Bronchial epithelial cell (primary cell): ENCODE results near the gene RGS6. TPM values are rescaled to one million over a fixed set of nuclear protein-coding genes. Genes with fewer than 3 reads are reported as not detected.

Experiments used
- DNase-seq: peaks from one replicate; pipeline ENCODE4 v3.0.0-alpha.2; 2010; ENCODE audit warnings: low read depth
- FAIRE-seq: peaks from 2 replicates; lab custom pipeline; 2011; peaks lifted over from hg19 to GRCh38; lab: Jason Lieb, UNC
- H3K27me3 ChIP-seq: 2 replicates; pipeline ENCODE4 v1.5.1; 2011; ENCODE audit warnings: low read length; ENCODE audit not compliant: control insufficient read depth, insufficient read depth
- H3K36me3 ChIP-seq: 2 replicates; pipeline ENCODE4 v1.5.1; 2011; ENCODE audit warnings: low read length; ENCODE audit not compliant: control insufficient read depth, insufficient read depth
- H3K4me3 ChIP-seq: 2 replicates; pipeline ENCODE4 v1.5.1; 2011; ENCODE audit warnings: mild to moderate bottlenecking, low read depth, low read length, control low read depth
- CTCF ChIP-seq: IDR thresholded peaks from 2 replicates; pipeline ENCODE4 v1.5.1; 2011; ENCODE audit warnings: mild to moderate bottlenecking, moderate library complexity, low read length, control low read depth, inconsistent platforms; ENCODE audit not compliant: insufficient read depth, severe bottlenecking
- total RNA-seq: library from RNA; depleted of rRNA; stranded (reverse); fragments of >200 nt; gene quantifications from 2 replicates; pipeline ENCODE4 v1.2.1, GENCODE V29; 2014

RGS6 gene
- total RNA-seq, 1 donor from 2014 or later: not detected

- H3K27me3 ChIP-seq: no peaks in the 10 kb centered on the region
- FAIRE-seq: no peak
- no peak overlapping the region for H3K4me3 ChIP-seq
- no peak for TF ChIP-seq CTCF
- H3K36me3 ChIP-seq: no peaks in the 10 kb centered on the region
- DNase-seq: no peak
Observed at GRCh38 chr14:72387726-72388125, 455.5 kb downstream of the RGS6 start.

GRCh38 chr14:72389200-72389599, 457.0 kb downstream of the RGS6 start:
- no peak for DNase-seq
- H3K4me3 ChIP-seq: no peak overlapping the region
- no peaks in the 10 kb centered on the region for H3K27me3 ChIP-seq
- no peak for TF ChIP-seq CTCF
- no peak for FAIRE-seq
- H3K36me3 ChIP-seq: no peaks in the 10 kb centered on the region

DNA sequence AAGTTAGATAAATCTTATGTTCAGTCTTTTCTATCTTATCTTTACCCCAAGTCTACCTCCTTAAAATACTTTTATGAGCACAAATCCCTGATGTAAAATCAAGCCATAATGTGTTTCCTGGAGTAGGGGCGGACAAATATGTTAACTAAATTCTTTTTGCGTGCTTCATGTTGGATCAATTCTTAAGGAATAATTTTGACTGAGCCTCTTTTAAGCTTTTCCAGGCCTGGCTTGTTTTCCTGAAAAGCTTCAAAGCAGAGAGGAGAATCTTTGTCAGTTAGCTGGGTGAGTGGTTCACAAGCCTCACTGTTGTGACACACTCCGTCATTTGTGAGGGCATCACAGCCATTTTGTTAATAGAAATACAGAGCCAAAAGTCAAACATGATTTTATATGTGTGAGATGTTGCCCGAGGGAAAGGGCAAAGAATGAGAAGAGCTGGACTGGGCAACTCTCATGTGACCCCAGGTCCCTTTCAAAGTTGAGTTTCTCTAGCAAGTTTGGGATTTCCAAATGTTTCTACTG, 468.9 kb downstream of the RGS6 start:
- FAIRE-seq (no peak), DNase-seq (no peak)
- Histone ChIP-seq H3K27me3 (no peaks in the 10 kb centered on the region), H3K4me3 (no peak overlapping the region), H3K36me3 (no peaks in the 10 kb centered on the region)
- TF ChIP-seq CTCF: no peak

DNA sequence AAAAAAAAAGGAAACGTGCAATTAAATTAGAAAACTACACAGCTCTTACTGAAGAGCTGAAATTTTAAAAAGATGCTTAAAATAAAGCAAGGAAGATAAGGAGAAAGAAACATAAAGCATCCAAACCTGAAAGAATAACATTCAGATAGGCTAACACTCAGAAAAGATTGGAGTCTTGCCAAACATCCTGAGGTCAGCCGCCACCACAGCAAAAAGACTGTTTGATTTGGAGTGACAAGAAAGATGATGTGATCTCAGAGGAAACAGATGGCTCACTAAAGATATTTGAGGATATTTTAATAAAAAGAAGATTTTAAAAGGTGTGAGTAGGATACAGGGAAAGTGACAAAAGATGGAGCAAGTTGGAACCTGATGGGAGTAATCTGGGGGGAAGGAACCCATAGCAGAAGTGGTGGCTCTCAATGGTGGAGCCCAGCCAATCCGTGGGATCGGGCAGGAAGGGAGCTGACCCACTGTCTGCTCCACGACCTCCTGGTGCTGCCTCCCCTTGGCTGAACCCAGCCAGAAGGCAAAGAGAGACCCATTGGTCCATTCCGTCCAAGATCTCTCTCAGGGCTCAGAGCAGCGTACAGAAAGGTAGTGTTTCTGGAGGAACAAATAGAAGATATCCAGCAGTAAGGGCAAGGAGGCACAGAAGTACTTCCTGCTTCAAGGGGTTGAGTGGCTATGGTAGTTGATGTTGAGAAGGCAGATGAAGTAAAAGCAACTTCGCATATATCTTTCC, 469.6 kb downstream of the RGS6 start:
- Histone ChIP-seq H3K36me3 (no peaks in the 10 kb centered on the region), H3K4me3 (no peak overlapping the region), H3K27me3 (no peaks in the 10 kb centered on the region)
- TF ChIP-seq CTCF: no peak
- no peak for DNase-seq
- no peak for FAIRE-seq

- Histone ChIP-seq H3K27me3 (no peaks in the 10 kb centered on the region), H3K36me3 (no peaks in the 10 kb centered on the region), H3K4me3 (no peak overlapping the region)
- DNase-seq (no peak), FAIRE-seq (no peak)
- TF ChIP-seq CTCF: no peak
Observed at GRCh38 chr14:72402377-72402772, 470.1 kb downstream of the RGS6 start.
